KG1 (cell line): ENCODE measurements around the gene NXN.
A peak's percentile ranks its signal among the peaks of the same experiment; 100 is the strongest.
"Not testable (repeated sequence)": the region's sequence is repeated elsewhere in the genome, so short reads cannot be mapped to it uniquely, and the experiment has no call there.

Experiments
- DNase-seq: peaks from one replicate; lab custom pipeline; 2025; lab: John Stamatoyannopoulos, UW

The NXN gene

DNA sequence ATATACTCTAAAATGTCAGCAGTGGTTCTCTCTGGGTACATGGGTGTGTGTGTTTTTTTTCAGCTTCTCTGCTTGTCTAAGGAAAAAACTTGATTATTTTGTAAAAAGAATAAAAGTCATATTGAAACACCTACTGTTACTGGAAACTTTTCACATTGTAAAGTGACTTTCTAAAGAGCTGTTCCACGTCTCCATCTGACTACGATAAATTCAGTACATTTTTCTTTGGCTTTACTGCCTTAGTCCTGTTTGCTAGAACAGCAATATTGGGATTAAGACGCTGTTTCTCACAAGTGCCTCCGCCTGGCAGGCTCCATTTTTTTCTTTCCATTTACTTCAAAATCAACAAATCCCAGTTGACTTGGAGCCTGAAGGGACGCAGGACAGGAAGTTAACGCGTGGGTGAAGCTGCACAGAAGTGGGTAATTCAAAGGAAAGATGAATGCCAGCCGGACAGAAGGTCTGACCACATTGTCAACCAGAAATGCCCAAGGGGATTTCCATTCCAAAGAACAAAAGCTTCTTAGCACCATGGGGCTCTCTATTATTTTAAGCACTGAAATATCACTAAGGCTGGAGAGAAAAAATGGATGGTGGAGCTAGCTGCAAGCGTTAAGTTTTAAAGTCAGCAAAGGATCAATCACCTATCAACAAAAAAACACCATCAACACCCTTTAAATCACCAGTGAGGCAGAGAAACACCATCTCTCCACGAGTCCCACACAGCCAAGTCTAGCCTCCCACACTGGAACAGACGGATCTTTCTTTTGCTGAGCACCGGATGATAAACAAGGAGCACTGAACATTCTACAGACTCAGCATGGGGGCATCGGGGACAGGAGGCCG is 205.9 kb downstream of the NXN start:
- DNase-seq = no peak

DNA sequence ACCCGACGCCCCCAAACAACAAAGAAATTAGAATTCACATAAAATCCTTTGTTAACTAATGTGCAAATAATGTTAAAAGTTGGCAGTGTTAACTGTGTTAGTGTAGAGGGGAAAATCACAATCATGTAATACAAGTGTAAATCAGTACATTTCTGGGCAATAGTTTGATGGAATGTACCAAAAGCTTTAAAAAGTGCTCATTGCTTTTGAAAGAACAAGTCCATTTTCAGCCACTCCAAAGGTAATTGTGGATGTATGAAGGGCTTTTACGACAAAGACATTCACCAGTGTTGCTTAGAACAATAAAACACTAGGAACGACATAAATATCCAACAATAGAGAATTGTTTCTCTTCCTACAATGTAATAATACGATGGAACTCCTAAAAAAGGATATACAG is 206.6 kb downstream of the NXN start:
- no peak for DNase-seq

GRCh38 chr17:767076-767475 is 212.5 kb downstream of the NXN start:
- no peak for DNase-seq

GRCh38 chr17:760371-760770 is 219.2 kb downstream of the NXN start:
- no peak for DNase-seq

DNA sequence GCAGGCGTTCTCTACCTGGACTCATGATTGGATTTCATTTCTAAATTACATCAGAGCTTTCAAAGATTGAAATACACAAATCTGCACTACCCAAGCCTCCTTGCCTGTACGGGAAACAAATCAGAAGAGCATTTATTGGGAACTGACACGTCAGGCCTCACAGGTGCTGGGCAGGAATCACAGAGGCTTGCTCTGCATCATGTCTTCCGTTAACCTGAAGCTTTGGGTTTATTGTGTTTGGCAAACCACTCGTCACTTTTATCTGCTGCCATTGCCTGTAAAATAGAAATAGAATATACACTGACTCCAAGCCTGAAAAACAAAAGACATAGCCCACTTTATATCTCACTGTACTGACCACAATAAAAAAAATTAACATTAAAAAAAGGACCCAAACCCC is 219.6 kb downstream of the NXN start:
- DNase-seq = no peak

DNA sequence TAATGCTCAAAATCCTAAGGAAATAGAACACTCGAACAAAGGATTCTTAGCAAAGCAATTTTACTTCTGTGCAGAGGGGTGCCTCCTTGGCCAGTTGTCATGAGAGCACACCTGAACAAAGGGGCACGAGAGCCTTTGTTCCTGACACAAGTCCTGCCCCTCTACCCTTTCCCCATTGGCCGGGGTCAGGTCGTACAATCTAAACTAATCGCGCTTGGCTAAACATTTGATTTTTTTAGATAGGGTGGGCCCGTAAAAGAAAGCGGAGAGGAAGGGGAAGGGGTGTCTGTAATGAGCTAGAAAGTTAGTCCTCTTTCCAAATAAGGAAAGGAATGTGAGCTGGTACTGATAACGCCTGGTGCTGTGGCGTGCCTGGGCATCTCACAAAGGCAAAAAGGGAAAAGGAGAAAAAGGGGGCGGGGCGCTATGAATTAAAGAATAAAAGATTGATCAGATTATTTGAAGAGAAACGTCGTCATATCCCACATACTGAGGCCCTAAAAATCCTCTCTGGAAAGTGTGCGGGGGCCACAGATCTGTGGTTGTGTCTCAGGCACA is 223.5 kb downstream of the NXN start:
- DNase-seq = not testable (repeated sequence)

DNA sequence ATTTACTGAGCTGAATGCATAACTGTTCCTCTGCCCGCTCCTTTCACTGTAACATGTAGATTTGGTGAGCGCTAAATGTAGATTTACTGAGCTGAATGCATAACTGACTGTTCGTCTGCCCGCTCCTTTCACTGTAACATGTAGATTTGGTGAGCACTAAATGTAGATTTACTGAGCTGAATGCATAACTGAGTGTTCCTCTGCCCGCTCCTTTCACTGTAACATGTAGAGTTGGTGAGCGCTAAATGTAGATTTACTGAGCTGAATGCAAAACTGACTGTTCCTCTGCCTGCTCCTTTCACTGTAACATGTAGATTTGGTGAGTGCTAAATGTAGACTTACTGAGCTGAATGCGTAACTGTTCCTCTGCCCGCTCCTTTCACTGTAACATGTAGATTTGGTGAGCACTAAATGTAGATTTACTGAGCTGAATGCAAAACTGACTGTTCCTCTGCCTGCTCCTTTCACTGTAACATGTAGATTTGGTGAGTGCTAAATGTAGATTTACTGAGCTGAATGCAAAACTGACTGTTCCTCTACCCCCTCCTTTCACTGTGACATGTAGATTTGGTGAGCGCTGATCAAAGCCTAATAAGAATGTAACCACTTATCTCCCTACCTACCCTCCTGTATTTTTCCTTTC is 224.1 kb downstream of the NXN start:
- DNase-seq = not testable (repeated sequence)

GRCh38 chr17:753418-753817 is 226.2 kb downstream of the NXN start:
- no peak for DNase-seq

- DNase-seq = no peak
These were observed 226.9 kb downstream of the NXN start for GRCh38 chr17:752620-753219.

- peak; percentile 26 for DNase-seq
These were observed 227.5 kb downstream of the NXN start, which contains the start of gene GEMIN4 for GRCh38 chr17:752002-752619. Gene GEMIN4 (minus strand): TSS chr17:752264. CDS start chr17:752142, 122 bp downstream.

DNA sequence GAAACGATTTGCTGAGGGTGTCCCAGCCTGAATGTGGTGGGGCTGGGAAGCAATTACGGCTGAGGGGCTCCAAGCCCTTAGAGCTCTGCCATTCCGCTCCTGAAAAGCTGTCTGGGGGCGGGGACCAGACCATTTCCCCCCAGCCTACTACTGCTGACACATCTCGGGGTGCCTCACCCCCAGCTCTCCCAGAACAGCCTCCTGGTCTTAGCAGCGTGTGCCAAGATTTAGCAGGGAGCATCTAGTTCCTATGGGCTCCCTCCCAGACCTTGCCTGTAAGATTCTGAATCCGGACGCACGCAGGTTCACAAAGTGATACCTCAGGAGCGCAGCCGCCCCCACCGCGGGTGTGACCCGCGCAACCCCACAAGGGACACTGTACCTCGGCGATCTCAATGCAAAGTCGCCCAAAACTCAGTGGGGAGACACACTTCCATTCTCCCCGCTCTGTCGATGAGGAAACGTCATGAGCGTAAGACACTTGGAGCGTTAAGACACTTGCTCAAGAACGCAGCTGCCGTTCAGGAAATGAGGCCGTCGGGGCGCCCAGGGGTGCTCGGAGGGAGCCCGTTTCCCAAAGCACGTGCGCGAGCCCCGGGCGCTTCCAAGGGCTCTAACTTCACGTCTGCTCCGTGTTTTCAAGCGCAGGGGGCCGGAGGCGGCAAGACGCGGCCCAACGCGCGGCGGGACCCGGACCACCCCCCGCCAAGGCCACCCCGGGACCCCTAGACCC is 228.1 kb downstream of the NXN start:
- no peak for DNase-seq

DNA sequence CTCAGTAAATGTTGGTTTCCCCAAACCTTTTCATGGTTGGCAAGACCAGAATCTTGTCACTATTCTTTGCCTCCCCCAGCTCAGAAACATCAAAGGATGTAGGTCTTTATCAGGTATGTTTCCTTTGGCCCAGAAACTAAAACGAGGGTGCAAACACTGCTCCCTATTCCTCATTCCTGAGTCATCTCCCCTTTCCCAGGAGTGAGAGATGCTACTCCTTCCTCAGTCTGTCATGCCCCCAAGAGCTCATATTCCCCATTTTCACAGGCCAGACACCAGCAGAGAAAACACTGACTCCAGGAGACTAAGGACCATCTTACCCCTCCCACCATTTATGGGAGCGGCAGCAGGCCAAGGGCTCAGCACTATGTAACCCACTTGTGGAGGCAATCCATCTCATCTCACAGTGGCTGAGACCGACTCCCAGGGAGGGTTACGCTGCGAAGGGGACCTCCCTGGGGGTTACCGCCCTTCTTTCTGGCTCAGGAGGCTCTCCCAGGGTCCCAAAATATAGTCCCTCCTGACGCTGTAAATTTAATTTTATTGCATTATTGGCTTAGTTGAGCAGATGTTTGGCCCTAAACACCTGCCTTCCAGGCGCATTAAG is 229.0 kb downstream of the NXN start:
- DNase-seq = no peak

- not testable (repeated sequence) for DNase-seq
These were observed 230.2 kb downstream of the NXN start for GRCh38 chr17:749359-749758.
